Transverse colon (tissue), 4 donors: ENCODE measurements around the gene SLC35A3. TPM values are rescaled to one million over a fixed set of nuclear protein-coding genes. Genes with fewer than 3 reads are reported as not detected.

Source experiments
- DNase-seq: peaks from one replicate; pipeline ENCODE4 v3.0.0-alpha.2; 2019
- H3K27ac ChIP-seq, 4 donors: fragments of 200-600 bp; sonication (generic); 2 replicates each; pipeline ENCODE4 v1.5.1; 2016 to 2018; ENCODE audit warnings: inconsistent platforms in 4 of 4
- H3K27me3 ChIP-seq: fragments of 200-600 bp; sonication (generic); 2 replicates; pipeline ENCODE4 v1.5.1; 2017; ENCODE audit warnings: inconsistent platforms
- H3K36me3 ChIP-seq, 4 donors: fragments of 200-600 bp; sonication (generic); 2 replicates each; pipeline ENCODE4 v1.5.1; 2017 to 2019; ENCODE audit warnings: inconsistent platforms in 4 of 4
- H3K4me1 ChIP-seq, 4 donors: fragments of 200-600 bp; sonication (generic); 2 replicates each; pipeline ENCODE4 v1.5.1; 2017 to 2020; ENCODE audit warnings: inconsistent platforms in 4 of 4
- H3K4me3 ChIP-seq, 4 donors: fragments of 200-600 bp; sonication (generic); 1 replicate in 1 of 4; 2 replicates in 3 of 4; pipeline versions ENCODE4 v1.5.1 to v1.6.1; 2017 to 2019; ENCODE audit warnings: inconsistent platforms in 4 of 4
- H3K9me3 ChIP-seq, 2 donors: fragments of 200-600 bp; sonication (generic); 2 replicates each; pipeline ENCODE4 v1.5.1; 2017 to 2019; ENCODE audit warnings: inconsistent platforms in 2 of 2
- CTCF ChIP-seq, 5 experiments: fragments of 200-600 bp in 3 of 5; fragments of 450-650 bp in 2 of 5; sonication (generic) in 3 of 5; IDR thresholded peaks; 1 replicate in 2 of 5; 2 replicates in 3 of 5; pipeline ENCODE4 v1.5.1; 2016 to 2017; ENCODE audit warnings: antibody characterized with exemption in 5 of 5, inconsistent platforms in 3 of 5, mild to moderate bottlenecking in 2 of 5, moderate library complexity in 1 of 5
- EP300 ChIP-seq: sonication (generic); formaldehyde crosslinking; IDR thresholded peaks from one replicate; pipeline ENCODE4 v1.6.1; 2017; ENCODE audit warnings: antibody characterized with exemption, low read depth
- POLR2A ChIP-seq: fragments of 450-650 bp; IDR thresholded peaks from one replicate; pipeline ENCODE4 v1.6.1; 2016; ENCODE audit warnings: antibody characterized with exemption, mild to moderate bottlenecking, moderate library complexity
- POLR2AphosphoS5 ChIP-seq, 3 donors: sonication (generic); formaldehyde crosslinking; IDR thresholded peaks; one replicate each; pipeline ENCODE4 v1.6.1; 2016; ENCODE audit warnings: antibody characterized with exemption in 3 of 3
- WGBS, 2 donors: methylation state at CpG; one replicate each; pipeline ENCODE4 v1.1.5; 2018; ENCODE audit warnings: low coverage in 1 of 2; 5-methylcytosine and 5-hydroxymethylcytosine counted together
- in situ Hi-C, 4 donors: fragments of 200-750 bp; cut with MboI; loops; one replicate each; pipeline versions ENCODE4 v1.15.0 to v1.15.1; 2017; ENCODE audit warnings: low sequenced_read_pairs in 3 of 4, low pct_ligation_motif_present in 1 of 4, low pct_unique_long_range_greater_than_20kb in 1 of 4
- intact Hi-C: fragments of 100-400 bp; cut with DNase I; formaldehyde crosslinking; loops from one replicate; pipeline ENCODE4 v1.15.1; 2023; ENCODE audit warnings: low total_unique reads
- total RNA-seq, 4 donors: library from RNA; depleted of rRNA; stranded (reverse); fragments of >200 nt; gene quantifications; one replicate each; pipeline ENCODE4 v1.1.0, GENCODE V29; 2016

Gene SLC35A3
- total RNA-seq, 4 donors from 2014 or later, result 74.4 to 151 (median 111) TPM

- Histone ChIP-seq H3K27me3 (no peaks in the 10 kb centered on the region), H3K4me3 (no peak overlapping the region), H3K36me3 (peaks cover 0 to 14% (median 3%) of the 10 kb centered on the region in 4 donors), H3K4me1 (no peaks in the 10 kb centered on the region), H3K27ac (no peak overlapping the region), H3K9me3 (no peaks in the 10 kb centered on the region)
- TF ChIP-seq EP300 (no peak), POLR2AphosphoS5 (IDR thresholded peaks at IDR 0.05) (no peak), CTCF (IDR thresholded peaks at IDR 0.05) (no peak), POLR2A (no peak)
- DNase-seq, result no peak
- intact Hi-C loops (no loop called here), in situ Hi-C loops (no loop called here)
- WGBS, 2 donors, result 85 to 100% methylated on average over 1 of the region's 1 CpG
These were observed 41.0 kb downstream of the SLC35A3 start for GRCh38 chr1:100010804-100011203.

GRCh38 chr1:100019220-100019619, 49.4 kb downstream of the SLC35A3 start:
- in situ Hi-C loops, result no loop called here
- Histone ChIP-seq H3K9me3 (no peaks in the 10 kb centered on the region), H3K4me1 (peaks cover 0 to 3% (median 0%) of the 10 kb centered on the region in 4 donors), H3K4me3 (no peak overlapping the region), H3K36me3 (peaks cover 0 to 21% (median 5%) of the 10 kb centered on the region in 4 donors), H3K27me3 (no peaks in the 10 kb centered on the region), H3K27ac (no peak overlapping the region)
- WGBS, 2 donors, result 75 to 80% methylated on average over 1 of the region's 1 CpG
- intact Hi-C loops, result no loop called here
- TF ChIP-seq POLR2A (no peak), POLR2AphosphoS5 (IDR thresholded peaks at IDR 0.05) (no peak), CTCF (IDR thresholded peaks at IDR 0.05) (no peak), EP300 (no peak)
- DNase-seq, result no peak

- no peak overlapping the region for H3K4me3 ChIP-seq
- no peaks in the 10 kb centered on the region for H3K27me3 ChIP-seq
- peaks cover 0 to 7% (median 2%) of the 10 kb centered on the region in 4 donors for H3K36me3 ChIP-seq
- TF ChIP-seq POLR2A, result no peak
- no peak for TF ChIP-seq POLR2AphosphoS5 (IDR thresholded peaks at IDR 0.05)
- TF ChIP-seq CTCF (IDR thresholded peaks at IDR 0.05), result no peak
- TF ChIP-seq EP300, result no peak
- 90 to 95% methylated on average over 2 to 6 of the region's 6 CpGs for WGBS, 2 donors
- no peaks in the 10 kb centered on the region for H3K4me1 ChIP-seq
- no peak for DNase-seq
- H3K27ac ChIP-seq, result no peak overlapping the region
- intact Hi-C loops, result no loop called here
- in situ Hi-C loops, result no loop called here
- H3K9me3 ChIP-seq, result no peaks in the 10 kb centered on the region
These were observed 53.7 kb downstream of the SLC35A3 start for GRCh38 chr1:100023482-100023881.

- no peak overlapping the region for H3K4me3 ChIP-seq
- H3K27ac ChIP-seq, result no peak overlapping the region
- in situ Hi-C loops, result no loop called here
- no peaks in the 10 kb centered on the region for H3K27me3 ChIP-seq
- H3K4me1 ChIP-seq, result no peaks in the 10 kb centered on the region
- H3K9me3 ChIP-seq, result no peaks in the 10 kb centered on the region
- TF ChIP-seq CTCF (IDR thresholded peaks at IDR 0.05) (no peak), POLR2A (no peak), EP300 (no peak), POLR2AphosphoS5 (IDR thresholded peaks at IDR 0.05) (no peak)
- no peak for DNase-seq
- intact Hi-C loops, result no loop called here
- 86% methylated on average over 1 of the region's 1 CpG for WGBS, 2 donors
- peaks cover 0 to 5% (median 0%) of the 10 kb centered on the region in 4 donors for H3K36me3 ChIP-seq
These were observed 57.4 kb downstream of the SLC35A3 start for GRCh38 chr1:100027212-100027611.
